GDM1 (cell line): ENCODE data around the gene TNFRSF11A.

Source experiments
- DNase-seq: peaks from one replicate; lab custom pipeline; 2025; lab: John Stamatoyannopoulos, UW

The TNFRSF11A gene

GRCh38 chr18:62384068-62384467, 59.0 kb downstream of the TNFRSF11A start:
- DNase-seq = no peak

GRCh38 chr18:62384610-62385097, 59.5 kb downstream of the TNFRSF11A start:
- DNase-seq = no peak

- DNase-seq = no peak
Measured at GRCh38 chr18:62386091-62386490, 61.0 kb downstream of the TNFRSF11A start.

GRCh38 chr18:62386601-62387000, 61.5 kb downstream of the TNFRSF11A start:
- no peak for DNase-seq

GRCh38 chr18:62387257-62387656, 62.1 kb downstream of the TNFRSF11A start:
- DNase-seq = no peak

- DNase-seq = no peak
Measured at GRCh38 chr18:62388855-62389760, 64.0 kb downstream of the TNFRSF11A start.

GRCh38 chr18:62389761-62390481, 64.8 kb downstream of the TNFRSF11A start:
- DNase-seq = no peak

GRCh38 chr18:62394006-62394763, 69.1 kb downstream of the TNFRSF11A start:
- DNase-seq = no peak

- no peak for DNase-seq
Measured at GRCh38 chr18:62396381-62396780, 71.3 kb downstream of the TNFRSF11A start.

GRCh38 chr18:62396967-62397366, 71.9 kb downstream of the TNFRSF11A start:
- DNase-seq = no peak

- DNase-seq = no peak
Measured at GRCh38 chr18:62398291-62398690, 73.2 kb downstream of the TNFRSF11A start.

- DNase-seq = no peak
Measured at GRCh38 chr18:62399276-62399675, 74.2 kb downstream of the TNFRSF11A start.

GRCh38 chr18:62399781-62400308, 74.7 kb downstream of the TNFRSF11A start:
- DNase-seq = no peak

GRCh38 chr18:62400916-62401315, 75.8 kb downstream of the TNFRSF11A start:
- no peak for DNase-seq

- no peak for DNase-seq
Measured at GRCh38 chr18:62402342-62402948, 77.3 kb downstream of the TNFRSF11A start.

GRCh38 chr18:62403120-62403519, 78.0 kb downstream of the TNFRSF11A start:
- DNase-seq = no peak

- no peak for DNase-seq
Measured at GRCh38 chr18:62404881-62405280, 79.8 kb downstream of the TNFRSF11A start.

- DNase-seq = no peak
Measured at GRCh38 chr18:62407660-62408059, 82.5 kb downstream of the TNFRSF11A start.

- DNase-seq = no peak
Measured at GRCh38 chr18:62409821-62410220, 84.7 kb downstream of the TNFRSF11A start.

GRCh38 chr18:62412231-62412979, 87.3 kb downstream of the TNFRSF11A start:
- DNase-seq = no peak

GRCh38 chr18:62413206-62413605, 88.1 kb downstream of the TNFRSF11A start:
- no peak for DNase-seq
